Calu3 (cell line): Measurements from ENCODE around the gene PLA2G2F. TPM values are rescaled to one million over a fixed set of nuclear protein-coding genes. Genes with fewer than 3 reads are reported as not detected.

ENCODE experiments used
- BruUV-seq: library from RNA; stranded (reverse); fragments of 400-500 nt; replicated peaks from 2 replicates; lab custom pipeline; 2021; lab: Mats Ljungman, UMichigan
- CTCF ChIA-PET: fragments of 300-600 bp; sonication (Branson Sonifier 250); formaldehyde crosslinking; loops from one replicate; lab custom pipeline; 2022; ENCODE audit warnings: antibody characterized with exemption; lab: Charles Lee
- DNase-seq: peaks from one replicate; pipeline ENCODE4 v3.0.0; 2022
- H3K27ac Mint-ChIP-seq: one replicate; pipeline ENCODE4 v1.8.0; 2022; ENCODE audit warnings: mixed read lengths; ENCODE audit not compliant: unreplicated experiment
- H3K27me3 Mint-ChIP-seq: one replicate; pipeline ENCODE4 v1.8.0; 2022; ENCODE audit warnings: mixed read lengths; ENCODE audit not compliant: unreplicated experiment
- H3K36me3 Mint-ChIP-seq: one replicate; pipeline ENCODE4 v1.8.0; 2022; ENCODE audit warnings: mild to moderate bottlenecking, moderate library complexity, mixed read lengths; ENCODE audit not compliant: insufficient read depth, unreplicated experiment
- H3K4me1 Mint-ChIP-seq: one replicate; pipeline ENCODE4 v1.8.0; 2022; ENCODE audit warnings: mild to moderate bottlenecking, low read depth, mixed read lengths; ENCODE audit not compliant: unreplicated experiment
- H3K4me3 Mint-ChIP-seq: one replicate; pipeline ENCODE4 v1.8.0; 2022; ENCODE audit warnings: mild to moderate bottlenecking, low read depth, moderate library complexity, mixed read lengths; ENCODE audit not compliant: unreplicated experiment
- H3K9me3 Mint-ChIP-seq: one replicate; pipeline ENCODE4 v1.8.0; 2022; ENCODE audit warnings: low read depth, mixed read lengths; ENCODE audit not compliant: unreplicated experiment
- intact Hi-C: fragments of 100-400 bp; cut with micrococcal nuclease; formaldehyde crosslinking; loops from one replicate; pipeline ENCODE4 v1.10.0; 2022; ENCODE audit not compliant: unreplicated experiment
- total RNA-seq: library from RNA; stranded (reverse); gene quantifications from 2 replicates; pipeline ENCODE4 v1.2.3, GENCODE V29; 2022
- TF ChIP-seq, protein P1 (sequence below): fragments of 200-600 bp; IDR thresholded peaks from one replicate; pipeline ENCODE4 v1.8.0; 2022; ENCODE audit warnings: antibody characterized with exemption; ENCODE audit not compliant: unreplicated experiment

The PLA2G2F gene
- total RNA-seq, 1 experiment from 2014 or later, result not detected

DNA sequence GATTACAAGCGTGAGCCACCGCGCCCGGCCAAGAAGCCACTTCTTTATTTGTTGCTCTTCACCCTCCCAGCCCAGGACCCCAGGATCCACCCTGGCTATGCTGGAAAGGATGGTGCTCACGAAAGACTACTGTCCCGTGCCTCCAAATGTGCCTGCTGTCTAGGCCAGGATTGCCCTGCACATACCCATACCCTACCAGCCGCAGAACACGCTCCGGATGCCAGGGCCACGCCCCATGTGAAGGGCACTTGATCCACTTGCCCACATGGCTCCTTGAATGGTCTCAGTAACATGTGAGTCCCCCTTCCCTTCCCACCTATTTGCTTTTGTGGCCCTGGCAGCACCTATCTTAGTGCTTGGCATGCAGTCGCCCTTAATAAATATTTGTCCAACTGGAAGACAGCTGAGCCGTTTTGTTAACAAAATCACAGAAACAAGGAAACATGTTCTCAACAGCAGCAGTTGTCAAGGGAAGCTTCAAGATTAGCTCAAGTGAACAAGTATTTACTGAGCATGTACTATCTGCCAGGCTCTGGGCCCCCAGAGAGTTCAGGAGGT, 33.0 kb downstream of the PLA2G2F start:
- no peak overlapping the region for H3K4me3 Mint-ChIP-seq
- H3K9me3 Mint-ChIP-seq, result no peaks in the 10 kb centered on the region
- TF ChIP-seq, protein P1, sequence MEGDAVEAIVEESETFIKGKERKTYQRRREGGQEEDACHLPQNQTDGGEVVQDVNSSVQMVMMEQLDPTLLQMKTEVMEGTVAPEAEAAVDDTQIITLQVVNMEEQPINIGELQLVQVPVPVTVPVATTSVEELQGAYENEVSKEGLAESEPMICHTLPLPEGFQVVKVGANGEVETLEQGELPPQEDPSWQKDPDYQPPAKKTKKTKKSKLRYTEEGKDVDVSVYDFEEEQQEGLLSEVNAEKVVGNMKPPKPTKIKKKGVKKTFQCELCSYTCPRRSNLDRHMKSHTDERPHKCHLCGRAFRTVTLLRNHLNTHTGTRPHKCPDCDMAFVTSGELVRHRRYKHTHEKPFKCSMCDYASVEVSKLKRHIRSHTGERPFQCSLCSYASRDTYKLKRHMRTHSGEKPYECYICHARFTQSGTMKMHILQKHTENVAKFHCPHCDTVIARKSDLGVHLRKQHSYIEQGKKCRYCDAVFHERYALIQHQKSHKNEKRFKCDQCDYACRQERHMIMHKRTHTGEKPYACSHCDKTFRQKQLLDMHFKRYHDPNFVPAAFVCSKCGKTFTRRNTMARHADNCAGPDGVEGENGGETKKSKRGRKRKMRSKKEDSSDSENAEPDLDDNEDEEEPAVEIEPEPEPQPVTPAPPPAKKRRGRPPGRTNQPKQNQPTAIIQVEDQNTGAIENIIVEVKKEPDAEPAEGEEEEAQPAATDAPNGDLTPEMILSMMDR, result no peak
- CTCF ChIA-PET, result no interaction called here
- no peaks in the 10 kb centered on the region for H3K36me3 Mint-ChIP-seq
- intact Hi-C loops, result no loop called here
- H3K27me3 Mint-ChIP-seq, result peaks cover 10% of the 10 kb centered on the region
- BruUV-seq, result no TSS peak
- DNase-seq, result no peak
- H3K4me1 Mint-ChIP-seq, result no peaks in the 10 kb centered on the region
- H3K27ac Mint-ChIP-seq, result no peak overlapping the region

DNA sequence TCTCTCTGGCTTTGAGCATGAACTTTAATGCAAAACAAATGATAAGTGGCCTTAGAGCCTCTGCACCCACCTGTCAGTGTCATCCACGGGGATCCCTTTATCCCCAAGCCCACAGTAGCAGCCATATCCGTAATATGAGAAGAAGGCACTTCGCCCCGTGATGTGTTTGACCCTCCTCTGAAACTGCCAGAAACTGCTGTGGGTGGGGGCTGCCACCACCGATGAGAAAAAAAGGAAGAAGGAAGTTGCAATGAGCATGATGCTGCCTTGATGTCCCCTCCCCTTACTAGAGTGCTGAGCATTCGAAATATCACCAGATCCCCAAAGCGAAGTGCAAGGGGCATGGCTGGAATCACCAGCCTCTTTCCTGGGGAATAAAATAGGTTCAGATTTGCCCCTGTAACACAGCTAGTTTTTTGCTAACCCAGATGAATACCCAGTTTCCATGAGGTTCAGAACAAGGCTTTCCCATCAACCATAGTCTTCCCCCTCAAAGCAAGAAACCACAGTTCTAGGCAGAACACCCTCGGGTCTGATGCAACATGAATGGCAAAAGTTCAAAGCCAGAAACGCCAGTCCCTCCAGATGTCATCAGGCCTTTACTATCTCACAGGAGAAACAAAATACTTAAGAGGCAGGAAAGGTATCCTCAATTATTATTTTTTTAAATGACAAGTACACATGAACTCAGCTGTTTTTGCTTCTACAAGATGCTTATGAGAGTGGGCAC, 36.0 kb downstream of the PLA2G2F start:
- intact Hi-C loops, result no loop called here
- BruUV-seq, result no TSS peak
- TF ChIP-seq, protein P1, result no peak
- Mint-ChIP-seq H3K36me3 (no peaks in the 10 kb centered on the region), H3K4me1 (no peaks in the 10 kb centered on the region), H3K27ac (no peak overlapping the region), H3K9me3 (no peaks in the 10 kb centered on the region), H3K27me3 (peaks cover 16% of the 10 kb centered on the region), H3K4me3 (no peak overlapping the region)
- no peak for DNase-seq
- CTCF ChIA-PET, result no interaction called here

DNA sequence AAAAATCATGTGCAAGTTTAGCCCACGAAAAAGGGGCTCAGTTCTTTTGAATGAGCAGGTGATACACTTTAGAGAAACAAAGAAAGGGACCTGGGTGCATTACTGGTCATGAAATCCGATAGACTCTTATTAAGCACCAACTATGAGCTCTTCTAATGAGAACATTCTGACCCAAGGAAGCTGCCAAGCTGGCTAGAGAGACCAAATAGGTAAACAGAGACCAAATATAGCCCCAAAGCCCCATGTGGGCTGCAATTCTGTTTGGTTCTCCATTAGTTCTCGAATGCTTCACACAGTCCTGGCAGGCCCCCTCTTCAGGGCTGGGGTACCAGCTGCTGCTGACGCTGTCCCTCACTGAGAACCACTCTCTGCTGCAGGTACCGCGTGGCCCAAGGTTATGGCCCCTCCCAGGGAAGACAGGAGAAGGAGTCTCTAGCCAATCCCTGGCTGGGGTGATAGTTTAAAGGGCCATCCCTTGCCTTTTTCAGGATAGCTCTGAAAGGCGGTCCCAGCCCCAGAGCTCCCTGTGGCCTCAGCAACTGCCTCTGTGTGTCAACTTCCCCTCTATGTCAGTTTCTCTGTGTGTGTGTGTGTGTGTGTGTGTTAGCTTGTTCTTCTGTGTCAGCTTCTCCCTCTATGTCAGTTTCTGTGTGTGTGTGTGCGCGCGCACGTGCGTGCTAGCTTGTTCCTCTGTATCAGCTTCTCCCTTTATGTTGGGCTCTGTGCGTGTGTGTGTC, 39.7 kb downstream of the PLA2G2F start:
- TF ChIP-seq, protein P1, result no peak
- no peak overlapping the region for H3K27ac Mint-ChIP-seq
- CTCF ChIA-PET, result interaction anchor here (0.7 to 1.4 kb wide), 2 partner anchors 15 to 25 kb away, joined by 3 read pairs; no protein-coding TSS in a partner anchor
- no peaks in the 10 kb centered on the region for H3K9me3 Mint-ChIP-seq
- no peaks in the 10 kb centered on the region for H3K36me3 Mint-ChIP-seq
- BruUV-seq, result no TSS peak
- no peak overlapping the region for H3K4me3 Mint-ChIP-seq
- H3K4me1 Mint-ChIP-seq, result no peaks in the 10 kb centered on the region
- peaks cover 21% of the 10 kb centered on the region for H3K27me3 Mint-ChIP-seq
- intact Hi-C loops, result no loop called here
- DNase-seq, result no peak

DNA sequence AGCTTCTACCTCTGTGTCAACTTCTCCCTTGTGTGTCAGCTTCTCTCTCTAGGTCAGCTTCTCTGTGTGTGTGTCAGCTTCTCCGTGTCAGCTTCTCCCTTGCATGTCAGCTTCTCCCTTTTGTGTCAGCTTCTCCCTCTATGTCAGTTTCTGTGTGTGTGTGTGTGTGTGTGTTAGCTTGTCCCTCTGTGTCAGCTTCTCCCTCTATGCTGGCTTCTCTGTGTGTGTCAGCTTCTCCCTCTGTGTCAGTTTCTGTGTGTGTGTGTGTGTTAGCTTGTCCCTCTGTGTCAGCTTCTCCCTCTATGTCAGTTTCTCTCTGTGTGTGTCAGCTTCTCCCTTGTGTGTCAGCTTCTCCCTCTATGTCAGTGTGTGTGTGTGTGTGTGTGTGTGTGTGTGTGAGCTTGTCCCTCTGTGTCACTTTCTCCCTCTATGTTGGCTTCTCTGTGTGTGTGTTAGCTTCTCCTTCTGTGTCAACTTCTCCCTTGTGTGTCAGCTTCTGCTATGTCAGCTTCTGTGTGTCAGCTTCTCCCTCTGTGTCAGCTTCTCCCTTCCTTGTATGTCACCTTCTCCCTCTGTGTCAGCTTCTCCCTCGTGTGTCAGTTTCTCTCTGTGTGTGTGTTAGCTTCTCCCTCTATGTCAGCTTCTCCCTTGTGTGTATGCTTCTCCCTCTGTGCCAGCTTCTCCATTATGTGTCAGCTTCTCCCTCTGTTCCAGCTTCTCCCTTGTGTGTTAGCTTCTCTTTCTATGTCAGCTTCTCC, 40.4 kb downstream of the PLA2G2F start:
- H3K36me3 Mint-ChIP-seq, result peaks cover 4% of the 10 kb centered on the region
- H3K4me3 Mint-ChIP-seq, result no peak overlapping the region
- no peak overlapping the region for H3K27ac Mint-ChIP-seq
- no peaks in the 10 kb centered on the region for H3K4me1 Mint-ChIP-seq
- TF ChIP-seq, protein P1, result no peak
- no peak for DNase-seq
- intact Hi-C loops, result no loop called here
- peaks cover 28% of the 10 kb centered on the region for H3K27me3 Mint-ChIP-seq
- BruUV-seq, result no TSS peak
- CTCF ChIA-PET, result interaction anchor here (0.7 to 1.4 kb wide), 3 partner anchors 15 to 26 kb away, joined by 3 read pairs; no protein-coding TSS in a partner anchor
- H3K9me3 Mint-ChIP-seq, result no peaks in the 10 kb centered on the region
